ENCODE results near the gene PTMS.

- TF ChIP-seq POLR2A (IDR thresholded peaks at IDR 0.05; ENCODE audit: low read depth, low read length) (no peak), TAF1 (IDR thresholded peaks at IDR 0.05; ENCODE audit: low read depth, low read length) (no peak), POLR2AphosphoS5 (IDR thresholded peaks at IDR 0.05; ENCODE audit: low read depth, low read length) (no peak), POU2F2 (IDR thresholded peaks at IDR 0.05; ENCODE audit: low read depth, low read length) (no peak), PAX5 (IDR thresholded peaks at IDR 0.05; ENCODE audit: insufficient read depth, low read length, severe bottlenecking) (no peak)
These were observed 17.4 kb upstream of the PTMS start for GRCh38 chr12:6748761-6749160.

Measured in GM12891 (cell line).